G401.6 (cell line): Measurements from ENCODE around the gene BICRA.

Experiments used
- FAIRE-seq: peaks from 2 replicates; lab custom pipeline; 2012; peaks lifted over from hg19 to GRCh38; lab: Jason Lieb, UNC

The BICRA gene

DNA sequence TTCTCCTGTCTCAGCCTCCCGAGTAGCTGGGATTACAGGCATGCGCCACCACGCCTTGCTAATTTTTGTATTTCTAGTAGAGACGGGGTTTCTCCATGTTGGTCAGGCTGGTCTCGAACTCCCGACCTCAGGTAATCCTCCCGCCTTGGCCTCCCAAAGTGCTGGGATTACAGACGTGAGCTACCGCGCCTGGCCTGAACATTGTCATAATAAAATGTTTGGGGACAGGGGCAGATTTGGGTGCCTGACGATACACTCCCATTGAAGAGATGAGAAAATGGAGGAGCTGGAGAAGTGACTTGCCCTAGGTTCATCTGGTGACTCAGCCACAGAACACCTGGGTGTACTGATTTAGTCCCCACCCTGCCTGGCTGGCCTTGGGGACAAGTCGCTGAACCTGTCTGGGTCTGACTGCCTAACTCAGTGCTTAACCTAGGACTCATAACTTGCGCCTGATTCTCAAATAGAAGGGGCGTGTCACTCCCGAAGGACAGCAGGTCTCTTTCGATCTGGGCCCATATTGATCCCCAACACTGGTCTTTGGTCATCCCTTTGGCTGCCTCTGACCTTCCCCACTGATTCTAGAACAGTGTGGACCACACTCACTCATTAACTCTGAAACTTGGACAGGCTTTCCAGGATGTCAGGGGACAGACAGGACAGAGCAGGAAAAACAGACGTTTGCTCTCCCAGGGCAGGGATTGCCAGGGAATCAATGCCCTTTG lies 7.6 kb upstream of the BICRA start:
- no peak for FAIRE-seq

DNA sequence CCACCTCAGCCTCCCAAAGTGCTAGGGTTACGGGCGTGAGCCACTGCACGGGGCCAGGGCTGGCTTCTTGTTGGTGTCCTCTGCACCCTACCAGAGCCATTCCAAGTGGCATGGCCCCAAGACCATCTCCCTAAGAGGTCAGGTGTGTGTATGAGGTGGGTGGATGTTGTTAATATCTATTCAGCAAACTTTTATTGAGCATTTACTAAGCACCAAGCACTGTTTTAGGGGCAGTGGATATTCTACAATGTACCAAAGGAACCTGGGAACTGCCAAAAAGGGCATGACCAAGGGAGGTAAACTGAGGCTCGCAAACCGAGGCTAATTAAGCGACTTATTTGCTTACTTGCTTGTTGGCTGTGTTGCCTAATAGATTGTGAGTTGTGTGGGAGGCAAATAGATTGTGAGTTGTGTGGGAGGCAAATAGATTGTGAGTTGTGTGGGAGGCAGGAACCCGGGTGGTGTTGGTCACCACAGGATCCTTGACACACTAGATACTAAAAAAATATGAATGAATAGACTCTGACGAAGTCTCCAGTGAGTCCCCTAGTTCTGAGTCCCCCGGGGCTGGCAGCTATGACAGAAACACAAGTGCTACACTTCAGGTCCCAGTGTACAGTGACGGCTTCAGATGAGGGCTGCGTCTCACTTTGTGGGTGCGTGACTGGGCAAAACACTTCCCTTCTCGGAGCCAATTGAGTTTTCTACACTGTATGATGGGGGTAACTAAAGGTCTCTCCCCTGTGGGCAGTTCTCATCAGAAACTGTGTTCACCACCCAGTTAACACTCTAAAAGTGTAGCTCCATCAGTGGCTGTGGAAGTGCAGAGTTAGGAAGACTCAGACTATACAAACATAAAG lies 5.0 kb upstream of the BICRA start:
- no peak for FAIRE-seq

- FAIRE-seq = no peak
Measured at GRCh38 chr19:47607564-47608073, 1.3 kb upstream of the BICRA start.

DNA sequence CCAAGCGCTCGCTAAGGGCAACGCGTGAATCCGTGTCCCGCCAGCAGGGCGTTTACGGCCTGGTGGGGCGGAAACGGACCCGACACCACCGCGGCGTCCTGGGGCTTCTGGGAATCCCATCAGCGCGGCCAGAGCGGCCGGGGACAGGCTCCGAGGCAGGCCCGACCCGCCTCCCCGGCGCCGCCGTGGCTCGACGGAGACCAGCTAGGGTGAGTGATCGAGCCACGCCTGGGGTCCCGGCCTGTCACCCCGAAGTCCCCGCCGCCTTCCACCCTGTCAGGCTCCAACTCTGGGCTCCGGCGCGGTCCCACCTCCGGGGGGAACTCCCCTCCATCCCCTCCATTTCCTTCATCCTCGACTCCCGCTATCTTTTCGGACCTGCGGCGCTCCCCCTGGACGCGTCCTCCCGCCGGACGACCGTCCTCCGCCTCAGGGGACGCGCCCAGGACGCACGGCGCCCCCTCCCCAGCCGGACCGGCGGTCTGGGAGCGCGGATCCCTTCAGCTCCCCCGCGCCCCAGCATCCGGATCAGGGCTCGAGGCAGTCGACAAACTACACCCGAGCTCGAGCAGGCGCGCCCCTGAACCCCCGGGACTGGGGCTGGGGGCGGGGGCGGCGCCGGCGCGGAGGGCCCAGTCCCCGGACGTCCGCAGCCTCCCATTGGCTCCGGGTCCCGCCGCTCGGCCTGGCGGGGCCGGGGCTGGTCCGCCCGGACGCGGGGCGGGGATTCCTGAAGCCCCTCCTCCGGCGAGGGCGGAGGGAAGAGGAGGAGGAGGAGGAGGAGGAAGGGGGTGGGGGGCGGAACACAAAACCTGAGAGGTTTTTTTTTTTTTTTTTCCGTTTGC lies 638 bp upstream of the BICRA start:
- FAIRE-seq = no peak

DNA sequence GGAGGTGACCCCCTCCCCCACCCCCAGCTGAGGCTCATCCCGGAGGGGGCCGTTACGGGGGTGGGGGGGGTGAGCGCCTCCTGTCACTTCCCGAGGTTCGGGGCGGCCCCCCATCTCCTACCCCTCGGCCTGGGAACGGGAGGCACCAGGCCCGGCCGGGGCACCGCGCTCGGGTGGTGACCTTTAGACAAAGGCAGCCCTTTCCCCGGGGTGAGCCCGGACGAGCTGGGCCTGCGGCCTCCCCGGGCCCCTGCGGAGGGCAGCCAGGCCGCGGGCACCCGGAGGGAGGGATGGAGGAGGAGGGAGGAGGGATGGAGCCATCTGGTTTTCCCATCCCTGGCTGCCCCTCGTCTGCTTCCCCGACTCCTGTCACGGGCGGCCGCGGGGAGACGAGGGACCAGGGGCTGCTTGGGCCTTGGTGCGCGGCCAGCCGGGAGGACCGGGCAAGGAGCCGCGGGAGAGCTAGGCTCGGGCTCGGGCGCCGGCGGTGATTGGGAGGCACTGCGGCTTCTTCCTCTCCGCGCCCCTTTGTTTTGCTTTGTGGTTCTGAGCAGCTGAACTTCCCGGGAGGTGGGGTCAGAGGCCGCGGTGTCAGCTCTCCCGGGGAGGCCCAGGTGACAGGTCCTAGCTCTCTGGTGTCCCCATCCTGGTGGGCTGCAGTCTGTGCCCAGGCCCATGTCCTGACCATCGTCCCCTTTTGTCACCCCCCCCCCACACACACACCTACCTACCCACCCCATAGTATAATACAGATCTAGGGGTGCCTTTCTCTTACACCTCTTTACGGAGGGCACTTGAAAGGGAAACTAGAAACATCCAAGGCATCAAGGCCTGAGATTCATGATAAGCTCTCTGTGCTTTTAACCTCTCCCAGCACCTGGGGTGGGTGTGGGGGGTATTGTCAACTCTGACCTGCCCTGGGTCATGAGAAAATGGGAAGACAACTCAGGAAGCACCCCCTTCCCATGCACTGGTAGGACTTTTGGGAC lies 1.3 kb downstream of the BICRA start:
- FAIRE-seq = no peak

- no peak for FAIRE-seq
Measured at GRCh38 chr19:47610902-47611301, 2.0 kb downstream of the BICRA start.

GRCh38 chr19:47613165-47614020 lies 4.5 kb downstream of the BICRA start:
- no peak for FAIRE-seq

- FAIRE-seq = no peak
Measured at GRCh38 chr19:47614021-47614295, 5.0 kb downstream of the BICRA start.

DNA sequence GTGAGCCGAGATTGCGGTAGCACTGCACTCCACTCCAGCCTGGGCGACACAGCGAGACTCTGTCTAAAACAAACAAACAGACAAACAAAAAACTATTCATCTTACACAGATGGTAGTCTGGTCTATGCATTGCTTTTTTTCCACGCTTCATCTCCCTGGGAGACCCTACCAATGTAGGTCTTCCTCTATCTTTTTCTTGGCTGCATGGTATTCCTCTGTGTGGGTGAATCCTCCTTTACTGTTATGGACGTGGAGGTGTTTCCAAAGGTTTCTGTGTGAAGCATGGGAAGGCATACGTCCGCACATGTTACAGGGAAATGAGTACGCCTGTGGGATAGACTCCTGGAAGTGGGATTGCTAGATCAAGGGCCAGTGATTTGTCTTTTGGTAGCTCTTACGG lies 5.6 kb downstream of the BICRA start:
- no peak for FAIRE-seq

DNA sequence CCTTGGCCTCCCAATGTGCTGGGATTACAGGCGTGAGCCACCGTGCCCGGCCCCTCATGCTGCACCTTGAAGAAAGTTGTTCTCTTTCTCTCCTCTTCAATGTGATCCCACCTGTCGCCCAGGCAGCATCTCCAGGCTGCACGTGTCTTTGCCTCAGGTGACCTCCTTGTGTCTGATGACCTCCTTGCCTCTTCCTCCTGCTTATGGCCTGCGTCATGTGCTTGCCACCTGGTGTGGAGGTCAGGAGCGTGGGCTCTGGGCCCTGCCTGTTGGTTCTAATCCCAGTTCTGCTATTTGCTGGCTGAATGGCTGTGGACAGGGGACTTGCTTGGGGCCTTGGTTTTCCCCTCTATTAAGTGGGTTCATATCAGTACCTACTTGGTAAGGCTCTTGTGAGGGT lies 6.3 kb downstream of the BICRA start:
- no peak for FAIRE-seq

DNA sequence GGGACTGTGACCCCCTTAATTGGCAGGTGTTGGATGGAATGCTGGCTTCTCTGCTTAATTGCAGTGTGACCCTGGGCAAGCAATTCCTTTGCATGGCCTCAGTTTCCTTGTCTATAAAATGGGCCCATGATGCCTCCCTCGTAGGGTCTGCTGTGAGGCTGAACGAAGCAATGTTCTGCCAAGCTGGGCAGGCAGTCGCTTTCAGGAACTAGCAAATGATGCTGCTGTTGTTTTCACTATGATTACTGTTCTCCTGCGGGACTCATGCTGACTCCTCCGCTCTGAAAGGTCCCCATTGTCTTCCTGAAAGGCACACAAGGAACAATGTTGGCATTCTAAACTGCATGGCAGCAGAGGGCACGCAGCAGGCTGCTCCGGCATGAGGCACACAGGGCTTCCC lies 6.8 kb downstream of the BICRA start:
- FAIRE-seq = no peak

DNA sequence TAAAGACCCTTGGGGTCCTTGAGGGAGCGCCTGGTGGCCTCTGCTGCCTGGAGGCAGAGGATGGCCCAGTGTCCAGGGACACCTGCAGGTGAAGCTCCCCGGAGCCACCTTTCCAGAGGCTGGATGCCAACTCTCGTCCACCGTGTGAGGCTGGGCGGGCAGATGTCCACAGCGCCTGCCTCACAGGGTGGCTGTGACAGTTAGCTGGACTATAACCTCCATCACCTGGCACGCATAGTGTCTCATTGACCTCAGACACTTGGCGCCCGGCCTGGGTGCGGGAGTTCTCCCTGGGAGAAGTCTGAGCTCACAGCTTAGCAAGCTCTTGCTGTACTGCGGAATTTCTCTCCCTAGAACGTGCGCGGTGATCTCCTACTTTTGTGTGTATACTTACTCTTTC lies 9.8 kb downstream of the BICRA start:
- no peak for FAIRE-seq

DNA sequence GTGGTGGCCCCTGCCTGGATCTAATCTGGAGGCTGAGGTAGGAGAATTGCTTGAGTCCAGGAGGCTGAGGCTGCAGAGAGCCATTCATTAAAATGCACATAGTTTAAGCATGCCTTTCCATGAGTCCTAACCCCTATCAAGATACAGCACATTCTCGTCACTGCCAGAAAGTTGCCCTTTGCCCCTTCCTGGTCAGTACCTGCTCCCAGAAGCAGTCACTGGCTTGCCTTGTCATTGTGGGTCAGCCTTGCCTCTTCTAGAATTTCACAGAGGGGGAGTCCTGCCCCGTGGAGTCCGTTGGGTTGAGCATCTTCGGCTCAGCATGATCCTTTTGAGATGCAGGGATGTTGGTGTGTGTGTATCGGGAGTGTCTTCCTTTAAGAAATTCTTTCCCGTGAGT lies 10.8 kb downstream of the BICRA start:
- FAIRE-seq = no peak

GRCh38 chr19:47623151-47623920 lies 14.4 kb downstream of the BICRA start:
- FAIRE-seq = no peak

GRCh38 chr19:47623921-47624391 lies 15.0 kb downstream of the BICRA start:
- FAIRE-seq = no peak

DNA sequence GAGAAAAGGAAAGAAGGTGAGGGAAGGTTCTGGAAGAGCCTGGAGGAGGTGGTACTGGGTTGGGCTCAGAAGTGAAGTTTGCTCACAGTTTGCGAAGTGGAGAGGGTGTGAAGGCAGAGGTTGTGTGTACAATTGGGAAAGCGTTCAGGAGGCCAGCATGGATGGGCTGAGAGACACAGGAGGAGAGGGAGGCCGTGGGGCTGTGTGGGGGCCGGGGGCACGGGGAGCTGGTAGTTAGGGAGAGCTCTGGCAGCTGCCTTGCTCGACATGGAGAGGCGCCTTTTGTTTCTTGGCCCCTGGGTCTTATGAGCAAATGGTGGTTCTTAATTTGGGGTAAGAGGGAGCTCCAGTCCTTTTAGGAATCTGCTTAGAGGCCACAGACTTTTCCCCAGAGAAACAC lies 16.7 kb downstream of the BICRA start:
- no peak for FAIRE-seq

DNA sequence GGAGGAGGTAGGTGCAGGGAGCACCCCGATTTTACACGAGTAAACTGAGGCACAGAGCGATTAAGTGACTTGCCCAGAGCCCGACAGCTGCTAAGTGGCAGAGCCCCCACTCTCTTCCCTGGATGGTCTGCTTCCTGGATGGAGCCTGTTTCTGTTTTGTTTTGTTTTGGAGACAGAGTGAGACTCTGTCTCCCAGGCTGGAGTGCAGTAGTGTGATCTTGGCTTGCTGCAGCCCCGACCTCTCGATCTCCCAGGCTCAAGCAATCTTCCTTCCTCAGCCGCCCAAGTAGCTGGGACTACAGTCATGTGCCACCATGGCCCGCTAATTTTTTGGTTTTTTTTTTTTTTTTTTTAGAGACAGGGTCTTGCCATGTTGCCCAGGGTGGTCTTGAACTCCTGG lies 17.3 kb downstream of the BICRA start:
- FAIRE-seq = no peak

- no peak for FAIRE-seq
Measured at GRCh38 chr19:47628078-47628771, 19.3 kb downstream of the BICRA start.

DNA sequence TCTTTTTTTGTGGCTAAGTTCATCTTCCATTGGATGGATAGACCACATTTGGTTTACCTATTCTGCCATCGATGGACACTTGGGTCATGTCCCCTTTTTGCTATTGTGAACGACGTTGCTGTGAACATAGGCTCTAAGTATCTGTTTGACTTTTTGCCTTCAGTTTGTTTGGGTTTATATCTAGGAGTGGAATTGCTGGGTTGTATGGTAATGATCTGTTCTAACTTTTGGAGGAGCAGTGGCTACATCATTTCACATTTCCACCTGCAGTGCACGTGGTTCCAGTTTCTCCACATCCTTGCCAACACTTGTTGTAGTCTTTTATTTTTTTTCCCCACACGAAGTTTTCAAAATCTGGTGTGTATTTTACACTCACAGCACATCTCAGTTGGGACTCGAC lies 21.7 kb downstream of the BICRA start:
- no peak for FAIRE-seq
